Body of pancreas (tissue), 4 donors: ENCODE measurements around the gene PLA2G4E. TPM values are rescaled to one million over a fixed set of nuclear protein-coding genes. Genes with fewer than 3 reads are reported as not detected.

Experiments used
- ATAC-seq: fragments of 150-250 bp; one replicate; pipeline ENCODE4 v1.9.1; 2016
- DNase-seq, 4 donors: peaks; one replicate each; pipeline ENCODE4 v3.0.0-alpha.2; 2019
- H3K27ac ChIP-seq, 4 donors: fragments of 200-600 bp; sonication (generic); 1 replicate in 3 of 4; 2 replicates in 1 of 4; pipeline versions ENCODE4 v1.5.1 to v1.6.1; 2016 to 2019; ENCODE audit warnings: mild to moderate bottlenecking in 1 of 4, mixed read lengths in 1 of 4, moderate library complexity in 1 of 4
- H3K27me3 ChIP-seq, 2 donors: fragments of 200-600 bp; sonication (generic); one replicate each; pipeline ENCODE4 v1.6.0; 2016; ENCODE audit warnings: mild to moderate bottlenecking in 1 of 2
- H3K36me3 ChIP-seq, 2 donors: fragments of 200-600 bp; sonication (generic); replicated peaks in 1 of 2; 2 replicates each; pipeline ENCODE4 v1.5.1; 2016; ENCODE audit warnings: low read depth in 2 of 2; ENCODE audit not compliant: insufficient read depth in 1 of 2
- H3K4me1 ChIP-seq: fragments of 200-600 bp; sonication (generic); one replicate; pipeline ENCODE4 v1.6.0; 2016
- H3K4me3 ChIP-seq, 2 donors: fragments of 200-600 bp; sonication (generic); 1 replicate in 1 of 2; 2 replicates in 1 of 2; pipeline ENCODE4 v1.5.1; 2016 to 2019
- H3K9me3 ChIP-seq, 3 donors: fragments of 200-600 bp; sonication (generic); 1 replicate in 2 of 3; 2 replicates in 1 of 3; pipeline ENCODE4 v1.5.1; 2016
- CTCF ChIP-seq, 7 experiments: fragments of 450-650 bp in 4 of 7; fragments of 200-600 bp in 3 of 7; sonication (generic) in 3 of 7; IDR thresholded peaks; one replicate each; pipeline ENCODE4 v1.5.1; 2016 to 2019; ENCODE audit warnings: antibody characterized with exemption in 7 of 7
- POLR2A ChIP-seq, 3 donors: fragments of 450-650 bp; IDR thresholded peaks; one replicate each; pipeline ENCODE4 v1.6.1; 2016; ENCODE audit warnings: antibody characterized with exemption in 3 of 3, mild to moderate bottlenecking in 2 of 3
- WGBS, 2 donors: methylation state at CpG; one replicate each; pipeline ENCODE4 v1.1.5; 2017; 5-methylcytosine and 5-hydroxymethylcytosine counted together
- intact Hi-C: fragments of 100-400 bp; cut with DNase I; formaldehyde crosslinking; loops from one replicate; pipeline ENCODE4 v1.15.1; 2023
- total RNA-seq, 2 donors: library from RNA; depleted of rRNA; stranded (reverse); fragments of >200 nt; gene quantifications; one replicate each; pipeline ENCODE4 v1.1.0, GENCODE V29; 2016

PLA2G4E gene
- total RNA-seq, 2 donors from 2014 or later, result not detected

- H3K4me1 ChIP-seq, result peaks cover 21% of the 10 kb centered on the region
- TF ChIP-seq CTCF (IDR thresholded peaks at IDR 0.05) (no peak), POLR2A (IDR thresholded peaks at IDR 0.05) (no peak)
- H3K9me3 ChIP-seq, result no peaks in the 10 kb centered on the region
- intact Hi-C loops, result no loop called here
- H3K4me3 ChIP-seq, result no peak overlapping the region
- peak overlapping the region in 2 of 4 donors; percentile 50 to 54 for H3K27ac ChIP-seq
- no peak for ATAC-seq
- DNase-seq, result peak in 2 of 4 donors; percentile 25 to 35
- no peaks in the 10 kb centered on the region for H3K36me3 ChIP-seq
- H3K27me3 ChIP-seq, result no peaks in the 10 kb centered on the region
- WGBS, 2 donors, result 66 to 75% methylated on average over 19 of the region's 19 CpGs
Measured at GRCh38 chr15:41936649-41937567, 83.9 kb downstream of the PLA2G4E start.

GRCh38 chr15:41936155-41936554, 84.7 kb downstream of the PLA2G4E start:
- no peaks in the 10 kb centered on the region for H3K27me3 ChIP-seq
- intact Hi-C loops, result no loop called here

GRCh38 chr15:41935566-41936020, 85.2 kb downstream of the PLA2G4E start:
- intact Hi-C loops, result no loop called here
- ATAC-seq, result no peak
- H3K27ac ChIP-seq, result peak overlapping the region in 2 of 4 donors; percentile 20 to 29
- H3K4me1 ChIP-seq, result peaks cover 22% of the 10 kb centered on the region
- H3K4me3 ChIP-seq, result no peak overlapping the region
- no peaks in the 10 kb centered on the region for H3K27me3 ChIP-seq
- whole genome bisulfite sequencing, 2 donors, result 73 to 74% methylated on average over 5 of the region's 5 CpGs
- TF ChIP-seq CTCF (IDR thresholded peaks at IDR 0.05), result no peak
- TF ChIP-seq POLR2A (IDR thresholded peaks at IDR 0.05), result no peak
- DNase-seq, result peak in 1 of 4 donors; percentile 1
- no peaks in the 10 kb centered on the region for H3K9me3 ChIP-seq
- no peaks in the 10 kb centered on the region for H3K36me3 ChIP-seq

More at GRCh38 chr15:41936155-41936554, 84.7 kb downstream of the PLA2G4E start:
- TF ChIP-seq CTCF (IDR thresholded peaks at IDR 0.05), result no peak
- H3K36me3 ChIP-seq, result no peaks in the 10 kb centered on the region
- no peak overlapping the region for H3K4me3 ChIP-seq
- DNase-seq (peak in 1 of 4 donors; percentile 2), ATAC-seq (no peak)
- H3K4me1 ChIP-seq, result peaks cover 21% of the 10 kb centered on the region
- H3K9me3 ChIP-seq, result no peaks in the 10 kb centered on the region
- peak overlapping the region in 2 of 4 donors; percentile 20 to 29 for H3K27ac ChIP-seq
- 89 to 91% methylated on average over 3 of the region's 3 CpGs for WGBS, 2 donors

DNA sequence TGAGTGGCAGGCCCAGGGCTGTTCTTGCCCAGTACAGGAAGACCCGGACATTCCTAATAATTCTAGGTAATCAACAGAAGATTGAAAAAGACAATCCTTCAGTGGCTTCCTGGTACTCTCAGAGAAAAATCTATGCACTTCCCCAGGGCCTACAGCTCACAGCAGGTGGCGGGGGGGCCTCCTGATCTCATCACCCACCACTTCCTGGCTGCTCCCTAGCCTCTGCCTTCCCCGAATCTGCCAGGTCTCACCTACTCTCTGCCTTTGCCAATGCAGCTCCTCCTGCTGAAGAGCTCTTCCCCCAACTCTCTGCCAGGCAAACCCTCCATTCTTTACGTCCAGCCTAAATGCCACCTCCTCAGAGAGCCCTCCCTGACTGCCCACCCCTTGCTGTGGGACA, 86.0 kb downstream of the PLA2G4E start:
- peak; percentile 27 for ATAC-seq
- intact Hi-C loops, result no loop called here
- Histone ChIP-seq H3K36me3 (no peaks in the 10 kb centered on the region), H3K4me3 (no peak overlapping the region), H3K4me1 (peaks cover 29% of the 10 kb centered on the region), H3K27me3 (no peaks in the 10 kb centered on the region), H3K9me3 (no peaks in the 10 kb centered on the region), H3K27ac (peak overlapping the region in 3 of 4 donors; percentile 1 to 29 (median 20))
- WGBS, 2 donors, result 68 to 77% methylated on average over 4 of the region's 4 CpGs
- TF ChIP-seq CTCF (IDR thresholded peaks at IDR 0.05) (no peak), POLR2A (IDR thresholded peaks at IDR 0.05) (no peak)
- DNase-seq, result peak in 1 of 4 donors; percentile 37
